ENCODE measurements around the gene POLL.

Gene POLL

DNA sequence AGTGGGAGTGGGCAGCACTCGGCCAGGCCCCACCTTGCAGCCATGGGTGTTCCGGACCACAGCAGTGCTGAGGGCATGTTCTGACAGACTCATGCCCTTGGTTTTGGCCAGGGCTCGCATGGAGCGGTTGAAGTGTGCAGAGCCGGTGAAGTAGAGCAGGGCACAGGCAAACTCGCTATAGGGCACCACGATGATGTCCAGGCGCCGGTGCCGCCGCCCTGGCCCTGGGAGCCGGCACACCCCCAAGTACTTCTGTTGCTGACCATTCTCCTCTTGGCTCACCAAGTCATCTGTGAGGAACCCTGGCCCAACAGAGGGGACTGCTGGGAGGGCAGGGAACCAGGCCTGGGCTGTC lies 8.6 kb downstream of the POLL start:
- H3K4me3 ChIP-seq (ENCODE audit: insufficient read depth, low read length, poor library complexity, severe bottlenecking): no peak overlapping the region
- no peak overlapping the region for H3K27ac ChIP-seq (ENCODE audit: low read depth, low read length)
- H3K4me2 ChIP-seq (ENCODE audit: low read depth, low read length, poor library complexity, severe bottlenecking): no peak overlapping the region
- no peaks in the 10 kb centered on the region for H3K27me3 ChIP-seq (ENCODE audit: low read length)
- TF ChIP-seq EZH2phosphoT487 (conservative IDR thresholded peaks at IDR 0.05; ENCODE audit: low read length): no peak
- TF ChIP-seq, protein P1, sequence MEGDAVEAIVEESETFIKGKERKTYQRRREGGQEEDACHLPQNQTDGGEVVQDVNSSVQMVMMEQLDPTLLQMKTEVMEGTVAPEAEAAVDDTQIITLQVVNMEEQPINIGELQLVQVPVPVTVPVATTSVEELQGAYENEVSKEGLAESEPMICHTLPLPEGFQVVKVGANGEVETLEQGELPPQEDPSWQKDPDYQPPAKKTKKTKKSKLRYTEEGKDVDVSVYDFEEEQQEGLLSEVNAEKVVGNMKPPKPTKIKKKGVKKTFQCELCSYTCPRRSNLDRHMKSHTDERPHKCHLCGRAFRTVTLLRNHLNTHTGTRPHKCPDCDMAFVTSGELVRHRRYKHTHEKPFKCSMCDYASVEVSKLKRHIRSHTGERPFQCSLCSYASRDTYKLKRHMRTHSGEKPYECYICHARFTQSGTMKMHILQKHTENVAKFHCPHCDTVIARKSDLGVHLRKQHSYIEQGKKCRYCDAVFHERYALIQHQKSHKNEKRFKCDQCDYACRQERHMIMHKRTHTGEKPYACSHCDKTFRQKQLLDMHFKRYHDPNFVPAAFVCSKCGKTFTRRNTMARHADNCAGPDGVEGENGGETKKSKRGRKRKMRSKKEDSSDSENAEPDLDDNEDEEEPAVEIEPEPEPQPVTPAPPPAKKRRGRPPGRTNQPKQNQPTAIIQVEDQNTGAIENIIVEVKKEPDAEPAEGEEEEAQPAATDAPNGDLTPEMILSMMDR (IDR thresholded peaks at IDR 0.05; ENCODE audit: insufficient read depth, low read length, poor library complexity, severe bottlenecking): no peak
- no peaks in the 10 kb centered on the region for H4K20me1 ChIP-seq (ENCODE audit: low read depth, low read length)
- no peaks in the 10 kb centered on the region for H3K9me2 ChIP-seq (replicated peaks; ENCODE audit: insufficient read depth, low read length)
- H3K79me2 ChIP-seq (ENCODE audit: insufficient read depth, low read length): no peaks in the 10 kb centered on the region
- H2AFZ ChIP-seq (ENCODE audit: low read depth, low read length, severe bottlenecking): no peak overlapping the region
- H3F3A ChIP-seq (ENCODE audit: insufficient read depth): no peaks in the 10 kb centered on the region
- no peaks in the 10 kb centered on the region for H3K9me3 ChIP-seq (ENCODE audit: insufficient read depth, low read length)
- H3K9ac ChIP-seq (ENCODE audit: low read length): no peak overlapping the region
- no peaks in the 10 kb centered on the region for H3K36me3 ChIP-seq (ENCODE audit: low read length)

DNA sequence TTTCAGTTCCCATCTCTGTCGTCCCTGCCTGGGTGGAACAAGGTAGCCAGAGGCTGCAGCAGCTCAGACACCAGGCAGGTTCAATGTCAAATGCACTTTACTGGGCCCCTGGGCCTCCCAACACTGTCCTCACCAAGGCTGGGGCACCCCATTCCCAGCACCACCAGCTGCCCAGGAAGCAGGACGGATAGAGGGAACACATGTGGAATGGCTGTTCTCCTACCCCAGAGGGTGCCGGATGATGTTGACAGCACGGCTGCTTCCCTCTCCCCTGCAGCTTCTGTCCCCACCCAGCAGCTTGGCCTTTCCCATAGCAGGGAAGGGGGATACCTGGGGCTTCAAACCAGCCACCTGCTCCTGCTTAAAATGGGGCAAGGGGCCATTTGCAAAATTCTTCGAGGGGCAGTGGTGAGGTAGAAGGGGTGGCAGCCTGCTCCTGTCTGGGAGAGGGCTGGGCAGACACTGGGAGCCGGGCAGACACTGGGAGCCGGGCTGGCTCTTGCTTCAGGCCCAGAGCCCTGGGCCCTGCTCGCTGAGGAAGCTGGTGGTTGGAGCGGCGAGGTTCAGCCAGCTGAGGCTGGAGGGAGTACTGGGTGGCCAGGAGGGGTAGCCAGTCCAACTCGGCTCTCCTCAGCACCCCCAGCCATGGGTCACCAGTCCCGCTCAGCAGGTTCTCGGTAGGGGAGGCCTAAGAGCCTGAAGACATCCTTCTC lies 9.1 kb downstream of the POLL start:
- Histone ChIP-seq H3K9me3 (ENCODE audit: insufficient read depth, low read length) (no peaks in the 10 kb centered on the region), H3K4me2 (ENCODE audit: low read depth, low read length, poor library complexity, severe bottlenecking) (no peak overlapping the region), H3K9me2 (replicated peaks; ENCODE audit: insufficient read depth, low read length) (no peaks in the 10 kb centered on the region), H3K79me2 (ENCODE audit: insufficient read depth, low read length) (no peaks in the 10 kb centered on the region), H3K9ac (ENCODE audit: low read length) (no peak overlapping the region), H2AFZ (ENCODE audit: low read depth, low read length, severe bottlenecking) (no peak overlapping the region), H3K36me3 (ENCODE audit: low read length) (no peaks in the 10 kb centered on the region), H3K4me3 (ENCODE audit: insufficient read depth, low read length, poor library complexity, severe bottlenecking) (no peak overlapping the region), H4K20me1 (ENCODE audit: low read depth, low read length) (no peaks in the 10 kb centered on the region), H3K27me3 (ENCODE audit: low read length) (no peaks in the 10 kb centered on the region), H3F3A (ENCODE audit: insufficient read depth) (no peaks in the 10 kb centered on the region), H3K27ac (ENCODE audit: low read depth, low read length) (no peak overlapping the region)
- no peak for TF ChIP-seq EZH2phosphoT487 (conservative IDR thresholded peaks at IDR 0.05; ENCODE audit: low read length)

DNA sequence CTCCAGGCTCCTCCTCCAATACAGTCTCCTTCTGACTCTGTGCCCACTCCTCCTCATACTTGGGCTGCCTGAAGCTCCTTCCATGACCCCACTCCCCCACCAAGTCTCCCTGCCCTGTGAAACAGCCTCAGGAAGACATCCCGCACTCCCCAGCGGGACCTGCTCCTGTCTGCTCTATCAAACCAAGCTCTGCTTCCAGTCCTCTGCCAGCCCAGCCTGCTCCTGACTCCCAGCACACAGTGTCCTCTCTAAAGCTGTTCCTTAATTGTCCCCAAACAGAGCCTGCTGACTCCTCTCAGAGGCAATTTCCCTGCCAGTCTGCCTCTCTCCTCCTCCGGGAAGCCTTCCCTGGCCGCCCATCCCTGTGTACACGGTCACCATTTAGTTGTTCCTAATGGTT lies 9.9 kb downstream of the POLL start:
- Histone ChIP-seq H3K27me3 (ENCODE audit: low read length) (no peaks in the 10 kb centered on the region), H3K9me3 (ENCODE audit: insufficient read depth, low read length) (no peaks in the 10 kb centered on the region), H3K9ac (ENCODE audit: low read length) (no peak overlapping the region), H3K9me2 (replicated peaks; ENCODE audit: insufficient read depth, low read length) (no peaks in the 10 kb centered on the region), H3K36me3 (ENCODE audit: low read length) (no peaks in the 10 kb centered on the region), H3K79me2 (ENCODE audit: insufficient read depth, low read length) (no peaks in the 10 kb centered on the region), H2AFZ (ENCODE audit: low read depth, low read length, severe bottlenecking) (no peak overlapping the region), H3K4me2 (ENCODE audit: low read depth, low read length, poor library complexity, severe bottlenecking) (no peak overlapping the region), H4K20me1 (ENCODE audit: low read depth, low read length) (no peaks in the 10 kb centered on the region), H3F3A (ENCODE audit: insufficient read depth) (no peaks in the 10 kb centered on the region), H3K27ac (ENCODE audit: low read depth, low read length) (no peak overlapping the region), H3K4me3 (ENCODE audit: insufficient read depth, low read length, poor library complexity, severe bottlenecking) (no peak overlapping the region)
- TF ChIP-seq EZH2phosphoT487 (conservative IDR thresholded peaks at IDR 0.05; ENCODE audit: low read length): no peak
- TF ChIP-seq, protein P1 (IDR thresholded peaks at IDR 0.05; ENCODE audit: insufficient read depth, low read length, poor library complexity, severe bottlenecking): no peak

DNA sequence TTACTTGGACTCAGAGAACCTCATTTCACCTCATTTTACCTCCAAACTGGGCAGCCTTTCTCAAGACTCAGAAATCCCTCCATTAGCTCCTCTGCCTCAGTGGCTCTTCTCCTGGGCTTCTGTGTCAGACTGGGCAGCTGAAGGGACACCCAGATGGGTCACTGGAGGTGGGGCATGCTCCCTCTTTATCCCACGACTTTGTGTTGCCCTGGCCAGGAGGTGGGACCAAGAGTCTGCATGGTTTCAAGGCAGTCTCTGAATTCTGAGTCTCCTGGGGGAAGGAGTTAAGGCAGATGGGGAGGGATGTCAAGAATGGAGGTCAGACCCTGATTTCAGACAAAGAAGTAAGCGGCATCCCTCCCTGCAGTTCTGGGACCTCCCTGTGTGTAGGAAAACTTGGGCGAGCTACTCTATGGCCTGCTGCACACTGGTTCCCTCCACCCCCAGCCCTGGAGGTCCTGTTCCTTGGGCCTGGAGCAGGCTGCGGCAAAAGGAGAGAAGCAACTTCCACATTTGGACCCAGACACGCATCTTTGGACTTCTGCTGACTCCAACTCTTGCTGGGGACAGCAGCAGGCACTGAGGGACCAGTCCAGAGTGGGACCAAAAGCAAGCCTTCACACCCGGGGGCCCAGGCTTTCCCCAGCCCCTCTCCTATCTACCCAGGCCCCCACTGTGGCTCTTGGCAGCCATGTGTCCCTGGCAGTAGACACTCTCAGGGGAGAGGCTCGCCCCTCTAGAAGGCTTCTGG lies 10.8 kb downstream of the POLL start:
- H3K4me3 ChIP-seq (ENCODE audit: insufficient read depth, low read length, poor library complexity, severe bottlenecking): no peak overlapping the region
- no peaks in the 10 kb centered on the region for H4K20me1 ChIP-seq (ENCODE audit: low read depth, low read length)
- TF ChIP-seq, protein P1 (IDR thresholded peaks at IDR 0.05; ENCODE audit: insufficient read depth, low read length, poor library complexity, severe bottlenecking): no peak
- TF ChIP-seq EZH2phosphoT487 (conservative IDR thresholded peaks at IDR 0.05; ENCODE audit: low read length): no peak
- H3K9me3 ChIP-seq (ENCODE audit: insufficient read depth, low read length): no peaks in the 10 kb centered on the region
- no peak overlapping the region for H2AFZ ChIP-seq (ENCODE audit: low read depth, low read length, severe bottlenecking)
- H3K4me2 ChIP-seq (ENCODE audit: low read depth, low read length, poor library complexity, severe bottlenecking): no peak overlapping the region
- no peak overlapping the region for H3K9ac ChIP-seq (ENCODE audit: low read length)
- no peaks in the 10 kb centered on the region for H3K9me2 ChIP-seq (replicated peaks; ENCODE audit: insufficient read depth, low read length)
- no peaks in the 10 kb centered on the region for H3F3A ChIP-seq (ENCODE audit: insufficient read depth)
- H3K27ac ChIP-seq (ENCODE audit: low read depth, low read length): no peak overlapping the region
- no peaks in the 10 kb centered on the region for H3K27me3 ChIP-seq (ENCODE audit: low read length)
- no peaks in the 10 kb centered on the region for H3K79me2 ChIP-seq (ENCODE audit: insufficient read depth, low read length)
- no peaks in the 10 kb centered on the region for H3K36me3 ChIP-seq (ENCODE audit: low read length)

All from SU-DHL-6 (cell line).